ENCODE results near the gene ERBIN. TPM values are rescaled to one million over a fixed set of nuclear protein-coding genes. Genes with fewer than 3 reads are reported as not detected.

The ERBIN gene
- total RNA-seq, 1 experiment from 2014 or later: 27.1 TPM

- DNase-seq (ENCODE audit: low spot score) (peak; percentile 63), ATAC-seq (peak; percentile 40)
- peaks cover 30% of the 10 kb centered on the region for H3K4me1 Mint-ChIP-seq
- H3K9me3 Mint-ChIP-seq: no peaks in the 10 kb centered on the region
- CTCF ChIA-PET: no interaction called here
- peaks cover 3% of the 10 kb centered on the region; the same call in 1 of the 2 replicates for H3K36me3 Mint-ChIP-seq
- POLR2A ChIA-PET: interaction anchor here (1.8 kb wide), 1 partner anchor 219 kb away, joined by 15 read pairs; the partner anchor contains the start of gene SREK1
- H3K27ac Mint-ChIP-seq: peak overlapping the region; percentile 68
- H3K27me3 Mint-ChIP-seq (ENCODE audit: low read depth): peaks cover 20% of the 10 kb centered on the region
- H3K4me3 Mint-ChIP-seq: peak overlapping the region; percentile 90
- TF ChIP-seq RELA (CRISPR knock-in tag; IDR thresholded peaks at IDR 0.05; ENCODE audit: borderline replicate concordance) (0 out of 2 replicates have a peak, but pooled peaks have one; percentile 19), ARID4B (CRISPR knock-in tag; IDR thresholded peaks at IDR 0.05; ENCODE audit: borderline replicate concordance) (peak; percentile 32; the same call in 1 of the 2 replicates), ZNF232 (CRISPR knock-in tag; IDR thresholded peaks at IDR 0.05) (peak; percentile 58), USF2 (CRISPR knock-in tag; IDR thresholded peaks at IDR 0.05) (no peak), MLX (CRISPR knock-in tag; IDR thresholded peaks at IDR 0.05) (no peak), MYBL2 (CRISPR knock-in tag; IDR thresholded peaks at IDR 0.05) (peak; percentile 55), TCF7 (CRISPR knock-in tag; IDR thresholded peaks at IDR 0.05; ENCODE audit: low read depth) (peak; percentile 66; the same call in 1 of the 2 replicates), NFE2L1 (CRISPR knock-in tag; IDR thresholded peaks at IDR 0.05) (no peak; the same call in 1 of the 2 replicates), ZNF532 (CRISPR knock-in tag; IDR thresholded peaks at IDR 0.05; ENCODE audit: borderline replicate concordance) (no peak), IRF1 (CRISPR knock-in tag; IDR thresholded peaks at IDR 0.05) (no peak), MXD4 (CRISPR knock-in tag; IDR thresholded peaks at IDR 0.05; ENCODE audit: borderline replicate concordance) (no peak), CBFB (CRISPR knock-in tag; IDR thresholded peaks at IDR 0.05; ENCODE audit: low read depth) (no peak), NR2C2 (CRISPR knock-in tag; IDR thresholded peaks at IDR 0.05) (no peak), EMX1 (CRISPR knock-in tag; IDR thresholded peaks at IDR 0.05) (no peak), GRHL2 (CRISPR knock-in tag; IDR thresholded peaks at IDR 0.05; ENCODE audit: insufficient replicate concordance, severe bottlenecking) (no peak), ZBTB43 (CRISPR knock-in tag; IDR thresholded peaks at IDR 0.05) (0 out of 2 replicates have a peak, but pooled peaks have one; percentile 18)
- TF ChIP-seq, protein P1, sequence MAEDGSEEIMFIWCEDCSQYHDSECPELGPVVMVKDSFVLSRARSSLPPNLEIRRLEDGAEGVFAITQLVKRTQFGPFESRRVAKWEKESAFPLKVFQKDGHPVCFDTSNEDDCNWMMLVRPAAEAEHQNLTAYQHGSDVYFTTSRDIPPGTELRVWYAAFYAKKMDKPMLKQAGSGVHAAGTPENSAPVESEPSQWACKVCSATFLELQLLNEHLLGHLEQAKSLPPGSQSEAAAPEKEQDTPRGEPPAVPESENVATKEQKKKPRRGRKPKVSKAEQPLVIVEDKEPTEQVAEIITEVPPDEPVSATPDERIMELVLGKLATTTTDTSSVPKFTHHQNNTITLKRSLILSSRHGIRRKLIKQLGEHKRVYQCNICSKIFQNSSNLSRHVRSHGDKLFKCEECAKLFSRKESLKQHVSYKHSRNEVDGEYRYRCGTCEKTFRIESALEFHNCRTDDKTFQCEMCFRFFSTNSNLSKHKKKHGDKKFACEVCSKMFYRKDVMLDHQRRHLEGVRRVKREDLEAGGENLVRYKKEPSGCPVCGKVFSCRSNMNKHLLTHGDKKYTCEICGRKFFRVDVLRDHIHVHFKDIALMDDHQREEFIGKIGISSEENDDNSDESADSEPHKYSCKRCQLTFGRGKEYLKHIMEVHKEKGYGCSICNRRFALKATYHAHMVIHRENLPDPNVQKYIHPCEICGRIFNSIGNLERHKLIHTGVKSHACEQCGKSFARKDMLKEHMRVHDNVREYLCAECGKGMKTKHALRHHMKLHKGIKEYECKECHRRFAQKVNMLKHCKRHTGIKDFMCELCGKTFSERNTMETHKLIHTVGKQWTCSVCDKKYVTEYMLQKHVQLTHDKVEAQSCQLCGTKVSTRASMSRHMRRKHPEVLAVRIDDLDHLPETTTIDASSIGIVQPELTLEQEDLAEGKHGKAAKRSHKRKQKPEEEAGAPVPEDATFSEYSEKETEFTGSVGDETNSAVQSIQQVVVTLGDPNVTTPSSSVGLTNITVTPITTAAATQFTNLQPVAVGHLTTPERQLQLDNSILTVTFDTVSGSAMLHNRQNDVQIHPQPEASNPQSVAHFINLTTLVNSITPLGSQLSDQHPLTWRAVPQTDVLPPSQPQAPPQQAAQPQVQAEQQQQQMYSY (CRISPR knock-in tag; IDR thresholded peaks at IDR 0.05): no peak
- TF ChIP-seq, protein P2, sequence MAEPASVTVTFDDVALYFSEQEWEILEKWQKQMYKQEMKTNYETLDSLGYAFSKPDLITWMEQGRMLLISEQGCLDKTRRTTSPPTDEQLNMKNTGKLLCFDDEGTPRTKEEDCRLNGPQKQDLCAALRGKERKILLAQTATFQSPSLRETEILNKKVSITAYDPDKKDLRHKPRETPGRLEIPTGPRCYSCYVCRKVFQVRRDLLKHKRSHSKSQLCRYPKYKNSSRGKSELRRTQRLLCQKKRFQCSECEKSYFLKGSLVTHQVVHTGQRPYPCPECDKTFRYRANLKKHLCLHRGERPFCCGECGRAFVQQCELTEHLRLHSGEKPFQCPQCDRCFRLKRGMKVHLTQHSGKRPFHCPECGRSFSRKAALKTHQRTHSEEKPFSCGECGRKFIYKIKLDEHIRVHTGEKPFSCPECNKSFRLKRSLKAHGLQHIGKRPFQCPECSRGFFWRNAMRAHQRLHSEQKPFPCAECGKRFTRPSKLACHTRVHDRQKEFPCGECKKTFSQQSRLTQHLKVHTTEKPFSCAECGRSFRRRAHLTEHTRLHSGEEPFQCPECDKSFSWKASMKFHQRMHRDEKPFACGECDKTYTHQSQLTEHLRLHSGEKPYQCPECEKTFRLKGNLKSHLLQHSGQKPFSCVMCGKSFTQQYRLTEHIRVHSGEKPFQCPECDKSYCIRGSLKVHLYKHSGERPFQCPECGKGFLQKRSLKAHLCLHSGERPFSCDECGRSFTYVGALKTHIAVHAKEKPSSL (CRISPR knock-in tag; conservative IDR thresholded peaks at IDR 0.05): no peak
Measured at GRCh38 chr5:65925044-65925600, 1.3 kb upstream of the ERBIN start.

Measured in WTC11 (cell line).